NT2/D1 (cell line): ENCODE data around the gene SOX15.

ENCODE experiments used
- YY1 ChIP-seq: IDR thresholded peaks from 2 replicates; pipeline ENCODE4 v1.6.1; 2011; ENCODE audit not compliant: insufficient read length, insufficient read depth
- ZNF274 ChIP-seq: IDR thresholded peaks from 2 replicates; pipeline ENCODE4 v1.6.1; 2011; ENCODE audit warnings: mild to moderate bottlenecking, low read depth, low read length

DNA sequence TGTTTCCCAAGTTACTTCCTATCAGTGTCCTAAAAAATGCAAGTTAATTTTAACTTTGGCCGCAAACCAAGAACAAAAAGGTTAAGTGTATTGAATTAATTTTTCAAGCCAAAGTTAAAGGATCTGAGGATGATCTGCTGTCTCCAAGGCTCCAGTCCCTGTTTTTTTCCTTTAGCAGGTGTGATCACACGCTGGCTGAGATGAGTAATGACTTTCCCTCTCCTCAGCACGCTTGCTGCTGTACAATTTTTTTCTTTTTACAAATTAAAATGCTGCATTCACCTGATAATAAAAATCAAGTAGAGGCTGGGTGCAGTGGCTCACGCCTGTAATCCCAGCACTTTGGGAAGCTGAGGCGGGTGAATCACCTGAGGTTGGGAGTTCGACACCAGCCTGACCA lies 45.0 kb downstream of the SOX15 start:
- TF ChIP-seq YY1 (no peak), ZNF274 (no peak)
